Measurements from ENCODE around the gene GPR78.

Gene GPR78

GRCh38 chr4:8548731-8549351 is 31.4 kb upstream of the GPR78 start:
- ChIA-PET CTCF (interaction anchor here (3.4 kb wide), 1 partner anchor 80 kb away, joined by 20 read pairs; no protein-coding TSS in a partner anchor), POLR2A (no interaction called here)
- no peak for DNase-seq (ENCODE audit: low read depth, low spot score)
- no peak for TF ChIP-seq CTCF (IDR thresholded peaks at IDR 0.05; ENCODE audit: insufficient read depth, low read length, missing control alignments)
- H3K4me3 ChIP-seq (ENCODE audit: low read depth, low read length), result no peak overlapping the region

- no peak for DNase-seq (ENCODE audit: low read depth, low spot score)
- TF ChIP-seq CTCF (IDR thresholded peaks at IDR 0.05; ENCODE audit: insufficient read depth, low read length, missing control alignments), result no peak
- ChIA-PET CTCF (interaction anchor here (3.4 kb wide), 1 partner anchor 80 kb away, joined by 20 read pairs; no protein-coding TSS in a partner anchor), POLR2A (no interaction called here)
- no peak overlapping the region for H3K4me3 ChIP-seq (ENCODE audit: low read depth, low read length)
These were observed 30.8 kb upstream of the GPR78 start for GRCh38 chr4:8549352-8549931.

DNA sequence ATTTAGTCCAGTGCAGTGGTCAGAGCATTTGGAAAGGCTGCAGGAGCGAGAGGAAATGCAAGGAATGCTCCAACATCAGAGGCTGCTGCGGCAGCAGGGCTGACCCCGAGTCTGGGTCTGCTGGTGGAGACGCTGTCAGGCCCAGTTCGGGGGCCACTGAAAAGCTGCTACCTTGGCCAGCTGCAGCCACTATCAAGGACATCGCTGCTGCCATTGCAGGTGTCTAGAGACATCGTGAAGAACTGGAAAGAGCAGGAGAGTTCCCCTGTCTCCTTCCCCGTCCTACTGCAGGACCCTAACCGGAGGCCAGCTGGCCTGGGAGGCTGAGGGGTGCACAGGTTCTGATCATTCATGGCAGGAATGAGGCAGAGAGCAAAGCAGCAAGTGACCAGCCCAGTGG is 29.5 kb upstream of the GPR78 start:
- TF ChIP-seq CTCF (IDR thresholded peaks at IDR 0.05; ENCODE audit: insufficient read depth, low read length, missing control alignments), result no peak
- H3K4me3 ChIP-seq (ENCODE audit: low read depth, low read length), result no peak overlapping the region
- CTCF ChIA-PET, result no interaction called here
- no peak for DNase-seq (ENCODE audit: low read depth, low spot score)
- POLR2A ChIA-PET, result no interaction called here

- ChIA-PET CTCF (interaction anchor here (1.3 kb wide), 1 partner anchor 84 kb away, joined by 3 read pairs; no protein-coding TSS in a partner anchor), POLR2A (no interaction called here)
- no peak for TF ChIP-seq CTCF (IDR thresholded peaks at IDR 0.05; ENCODE audit: insufficient read depth, low read length, missing control alignments)
- H3K4me3 ChIP-seq (ENCODE audit: low read depth, low read length), result no peak overlapping the region
- no peak for DNase-seq (ENCODE audit: low read depth, low spot score)
These were observed 28.2 kb upstream of the GPR78 start for GRCh38 chr4:8552024-8552423.

- ChIA-PET CTCF (no interaction called here), POLR2A (no interaction called here)
- DNase-seq (ENCODE audit: low read depth, low spot score), result no peak
- H3K4me3 ChIP-seq (ENCODE audit: low read depth, low read length), result no peak overlapping the region
- no peak for TF ChIP-seq CTCF (IDR thresholded peaks at IDR 0.05; ENCODE audit: insufficient read depth, low read length, missing control alignments)
These were observed 27.5 kb upstream of the GPR78 start for GRCh38 chr4:8552581-8553205.

GRCh38 chr4:8553216-8553615 is 27.0 kb upstream of the GPR78 start:
- POLR2A ChIA-PET, result interaction anchor here (0.7 kb wide), 1 partner anchor 13 kb away, joined by 5 read pairs; no protein-coding TSS in a partner anchor
- DNase-seq (ENCODE audit: low read depth, low spot score), result no peak
- H3K4me3 ChIP-seq (ENCODE audit: low read depth, low read length), result no peak overlapping the region
- CTCF ChIA-PET, result no interaction called here
- no peak for TF ChIP-seq CTCF (IDR thresholded peaks at IDR 0.05; ENCODE audit: insufficient read depth, low read length, missing control alignments)

All from AG04449 (cell line).